Mucosa of descending colon (tissue), 3 donors: ENCODE measurements around the gene SDF4. TPM values are rescaled to one million over a fixed set of nuclear protein-coding genes. Genes with fewer than 3 reads are reported as not detected.

ENCODE experiments used
- ATAC-seq: fragments of 200-7000 bp; cut with Tn5 transposase; one replicate; pipeline ENCODE4 v1.9.1; 2020; ENCODE audit warnings: mild to moderate bottlenecking, moderate library complexity
- DNase-seq, 3 donors: peaks; one replicate each; pipeline ENCODE4 v3.0.0-alpha.2; 2020
- H3K36me3 ChIP-seq: fragments of 200-600 bp; one replicate; pipeline ENCODE4 v1.8.0; 2021; ENCODE audit warnings: low read depth, mild to moderate bottlenecking
- H3K4me1 ChIP-seq: fragments of 200-600 bp; one replicate; pipeline ENCODE4 v1.8.0; 2021; ENCODE audit warnings: low read depth, mild to moderate bottlenecking
- H3K4me3 ChIP-seq: fragments of 200-600 bp; one replicate; pipeline ENCODE4 v1.8.0; 2021; ENCODE audit warnings: mild to moderate bottlenecking
- H3K9me3 ChIP-seq: fragments of 200-600 bp; one replicate; pipeline ENCODE4 v1.8.0; 2021; ENCODE audit warnings: mild to moderate bottlenecking
- CTCF ChIP-seq: fragments of 200-600 bp; IDR thresholded peaks from one replicate; pipeline ENCODE4 v1.8.0; 2022; ENCODE audit warnings: antibody characterized with exemption, mild to moderate bottlenecking
- intact Hi-C, 2 donors: fragments of 100-400 bp; cut with DNase I in 1 of 2; cut with micrococcal nuclease in 1 of 2; formaldehyde crosslinking; loops; one replicate each; pipeline versions ENCODE4 v1.11.0 to v1.11.1; 2022; cut with DNase I, micrococcal nuclease
- total RNA-seq, 3 donors: library from RNA; stranded (reverse); fragmentation: NEBNext Ultra II Directional in 2 of 3; extraction: Animal tissue kit (Norgen Biotek cat#: 25700) in 2 of 3; gene quantifications; one replicate each; pipeline versions ENCODE4 v1.2.1 to v1.2.4, GENCODE V29; 2021 to 2023
- donor health status: DM: no; HTN: no; CAD: no; lungs with moderate emphysema.
- donor health status: DM: no; HTN: no; CAD: no.
- donor health status: DM: no; HTN: yes; CAD: no.

SDF4 gene
- total RNA-seq, 3 donors from 2014 or later = 169 to 257 (median 226) TPM

GRCh38 chr1:1246577-1247340, 15.0 kb upstream of the SDF4 start, which contains the start of gene C1QTNF12:
C1QTNF12 (minus strand) TSS chr1:1246722; CDS start chr1:1246690, 32 bp downstream.
- intact Hi-C loops = no loop called here
- Histone ChIP-seq H3K4me3 (no peak within 1 kb of the TSS), H3K4me1 (peaks cover 6% of the 10 kb centered on the region), H3K36me3 (no peaks in the 10 kb centered on the region), H3K9me3 (no peaks in the 10 kb centered on the region)
- DNase-seq (no peak), ATAC-seq (peak; percentile 13)
- TF ChIP-seq CTCF = no peak

GRCh38 chr1:1245817-1246576, 14.2 kb upstream of the SDF4 start:
- no peaks in the 10 kb centered on the region for H3K36me3 ChIP-seq
- peaks cover 6% of the 10 kb centered on the region for H3K4me1 ChIP-seq
- no peaks in the 10 kb centered on the region for H3K9me3 ChIP-seq
- ATAC-seq = no peak
- TF ChIP-seq CTCF = no peak
- H3K4me3 ChIP-seq = no peak overlapping the region
- intact Hi-C loops = no loop called here
- DNase-seq = no peak

- intact Hi-C loops = no loop called here
- TF ChIP-seq CTCF = no peak
- H3K4me1 ChIP-seq = peaks cover 6% of the 10 kb centered on the region
- no peak overlapping the region for H3K4me3 ChIP-seq
- DNase-seq (no peak), ATAC-seq (no peak)
- no peaks in the 10 kb centered on the region for H3K36me3 ChIP-seq
- no peaks in the 10 kb centered on the region for H3K9me3 ChIP-seq
Measured at GRCh38 chr1:1245178-1245816, 13.5 kb upstream of the SDF4 start.

GRCh38 chr1:1244192-1244811, 12.5 kb upstream of the SDF4 start:
- DNase-seq (peak; percentile 78 to 81 (median 81)), ATAC-seq (peak; percentile 90)
- no peak overlapping the region for H3K4me3 ChIP-seq
- peaks cover 6% of the 10 kb centered on the region for H3K4me1 ChIP-seq
- H3K36me3 ChIP-seq = no peaks in the 10 kb centered on the region
- intact Hi-C loops = no loop called here
- no peak for TF ChIP-seq CTCF
- H3K9me3 ChIP-seq = no peaks in the 10 kb centered on the region

- intact Hi-C loops = no loop called here
- DNase-seq = no peak
- H3K4me3 ChIP-seq = no peak overlapping the region
- no peak for TF ChIP-seq CTCF
- no peaks in the 10 kb centered on the region for H3K36me3 ChIP-seq
- peaks cover 6% of the 10 kb centered on the region for H3K4me1 ChIP-seq
- no peaks in the 10 kb centered on the region for H3K9me3 ChIP-seq
- peak; percentile 16 for ATAC-seq
Measured at GRCh38 chr1:1243807-1244191, 12.0 kb upstream of the SDF4 start.
